LNCaP clone FGC (cell line): ENCODE measurements around the gene KCNIP1.

ENCODE experiments used
- DNase-seq: peaks from one replicate; pipeline ENCODE4 v3.0.0-alpha.2; 2011; ENCODE audit warnings: low read depth
- H3K4me3 ChIP-seq: 2 replicates; pipeline ENCODE4 v1.5.1; 2011; ENCODE audit warnings: mild to moderate bottlenecking, low read depth, low read length, control low read depth
- TF ChIP-seq, protein P1 (sequence below): IDR thresholded peaks from 2 replicates; pipeline ENCODE4 v1.5.1; 2012; ENCODE audit warnings: mild to moderate bottlenecking; ENCODE audit not compliant: control insufficient read depth, insufficient read depth; ENCODE audit errors: extremely low read depth

KCNIP1 gene

DNA sequence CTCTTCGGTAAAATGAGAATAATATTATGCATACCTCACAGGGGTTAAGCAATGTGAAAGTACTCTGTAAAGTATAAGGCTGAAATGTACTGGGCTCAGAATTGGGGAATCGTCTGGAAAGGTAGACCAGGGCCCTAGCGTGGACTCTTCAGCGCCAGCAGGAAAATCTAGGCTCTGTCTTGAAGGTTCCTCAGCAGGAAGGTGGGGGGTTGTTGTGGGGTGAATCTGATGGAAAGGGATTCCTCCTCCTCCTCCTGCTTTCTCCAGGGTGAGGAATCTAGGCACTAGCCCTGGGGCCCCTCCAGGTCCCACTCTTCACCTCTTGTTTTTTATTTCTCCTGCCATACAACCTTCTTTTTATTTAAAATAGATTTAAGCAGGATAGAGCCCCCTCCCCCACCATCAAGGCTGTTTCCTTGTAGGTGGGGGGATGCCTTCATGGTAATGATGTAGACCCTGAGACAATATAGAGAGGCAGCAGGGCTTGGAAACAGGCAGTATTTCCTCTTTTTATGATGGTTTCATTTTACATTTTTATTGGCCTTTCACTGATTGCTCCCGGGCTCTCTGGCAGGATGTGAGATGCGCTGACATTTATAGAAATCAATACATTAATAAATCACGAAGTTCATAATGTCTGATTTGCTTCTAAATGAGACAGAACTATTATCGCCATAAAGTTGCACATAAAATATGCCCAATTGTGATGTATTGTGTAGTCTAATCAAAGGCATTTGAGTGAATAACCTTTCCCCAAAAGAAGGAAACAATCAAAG, 200.8 kb downstream of the KCNIP1 start:
- TF ChIP-seq, protein P1, sequence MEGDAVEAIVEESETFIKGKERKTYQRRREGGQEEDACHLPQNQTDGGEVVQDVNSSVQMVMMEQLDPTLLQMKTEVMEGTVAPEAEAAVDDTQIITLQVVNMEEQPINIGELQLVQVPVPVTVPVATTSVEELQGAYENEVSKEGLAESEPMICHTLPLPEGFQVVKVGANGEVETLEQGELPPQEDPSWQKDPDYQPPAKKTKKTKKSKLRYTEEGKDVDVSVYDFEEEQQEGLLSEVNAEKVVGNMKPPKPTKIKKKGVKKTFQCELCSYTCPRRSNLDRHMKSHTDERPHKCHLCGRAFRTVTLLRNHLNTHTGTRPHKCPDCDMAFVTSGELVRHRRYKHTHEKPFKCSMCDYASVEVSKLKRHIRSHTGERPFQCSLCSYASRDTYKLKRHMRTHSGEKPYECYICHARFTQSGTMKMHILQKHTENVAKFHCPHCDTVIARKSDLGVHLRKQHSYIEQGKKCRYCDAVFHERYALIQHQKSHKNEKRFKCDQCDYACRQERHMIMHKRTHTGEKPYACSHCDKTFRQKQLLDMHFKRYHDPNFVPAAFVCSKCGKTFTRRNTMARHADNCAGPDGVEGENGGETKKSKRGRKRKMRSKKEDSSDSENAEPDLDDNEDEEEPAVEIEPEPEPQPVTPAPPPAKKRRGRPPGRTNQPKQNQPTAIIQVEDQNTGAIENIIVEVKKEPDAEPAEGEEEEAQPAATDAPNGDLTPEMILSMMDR = no peak
- no peak for DNase-seq

DNA sequence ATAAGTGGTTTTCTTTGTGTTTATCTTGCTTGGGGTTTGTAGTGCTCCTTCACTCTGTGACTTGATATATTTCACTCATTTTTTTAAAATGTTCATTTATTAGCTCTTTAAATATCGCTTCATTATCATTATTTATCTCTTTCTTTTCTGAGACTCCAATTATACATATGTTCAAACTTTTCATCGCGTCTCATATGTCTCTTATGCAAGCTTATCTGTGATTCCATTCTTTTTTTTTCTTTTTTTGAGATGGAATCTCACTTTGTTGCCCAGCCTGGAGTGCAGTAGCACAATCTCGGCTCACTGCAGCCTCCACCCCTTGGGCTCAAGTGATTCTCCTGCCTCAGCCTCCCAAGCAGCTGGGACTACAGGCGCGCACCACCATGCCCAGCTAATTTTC, 205.8 kb downstream of the KCNIP1 start:
- H3K4me3 ChIP-seq = no peak overlapping the region
- TF ChIP-seq, protein P1 = no peak
- no peak for DNase-seq

More for the DNA sequence above, 200.8 kb downstream of the KCNIP1 start:
- no peak overlapping the region for H3K4me3 ChIP-seq

DNA sequence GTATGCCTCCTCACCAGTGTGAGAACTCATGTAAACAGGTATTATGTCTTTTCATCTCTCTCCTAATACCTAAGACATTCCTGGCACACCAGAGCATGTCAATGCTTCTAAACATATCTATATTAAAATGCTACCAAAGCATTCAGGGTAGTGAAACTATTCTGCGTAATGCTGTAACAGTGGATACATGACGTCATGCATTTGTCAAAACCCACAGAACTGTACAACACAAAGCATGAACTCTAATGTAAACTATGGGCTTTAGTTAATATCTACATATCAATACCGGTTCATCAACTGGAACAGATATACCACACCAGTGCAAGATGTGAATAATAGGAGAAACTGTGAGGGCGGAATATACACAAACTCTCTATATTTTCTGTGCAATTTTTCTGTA, 207.5 kb downstream of the KCNIP1 start:
- TF ChIP-seq, protein P1 = no peak
- DNase-seq = no peak
- no peak overlapping the region for H3K4me3 ChIP-seq

DNA sequence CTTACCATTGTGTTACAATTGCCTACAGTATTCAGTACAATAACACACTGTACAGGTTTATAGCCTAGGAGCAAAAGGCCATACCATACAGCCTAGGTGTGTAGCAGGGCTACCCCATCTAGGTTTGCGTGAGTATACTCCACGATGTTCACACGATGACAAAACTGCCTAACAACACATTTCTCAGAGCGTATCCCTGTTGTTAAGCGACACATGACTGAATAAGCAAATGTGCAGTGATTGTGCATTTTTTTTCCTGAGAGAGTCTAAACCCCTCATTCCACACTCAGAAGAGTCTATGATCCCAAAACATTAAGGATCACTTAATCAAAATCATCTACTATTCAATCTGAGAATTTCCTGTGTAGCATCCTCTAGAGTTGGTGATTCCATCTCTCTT, 211.3 kb downstream of the KCNIP1 start:
- TF ChIP-seq, protein P1 = no peak

DNA sequence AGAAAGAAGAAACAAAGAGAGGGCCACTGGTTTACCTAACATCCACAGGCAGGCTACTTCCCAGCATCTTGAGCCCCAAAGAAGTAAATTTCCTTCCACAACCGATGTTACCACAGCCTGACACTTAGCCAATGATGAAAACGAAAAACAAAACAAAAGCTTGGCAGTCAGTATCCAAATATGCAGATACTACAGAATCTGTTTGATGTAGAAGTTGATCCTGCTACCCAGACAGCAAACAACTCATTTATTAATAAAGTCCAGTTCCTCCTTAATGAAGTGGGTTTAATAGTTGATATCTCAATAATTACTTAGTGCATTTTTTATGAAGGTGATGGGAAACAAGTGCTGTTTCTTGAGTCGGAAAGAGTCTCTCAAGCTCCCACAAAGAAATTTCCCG, 212.6 kb downstream of the KCNIP1 start:
- no peak overlapping the region for H3K4me3 ChIP-seq
- no peak for DNase-seq
- TF ChIP-seq, protein P1 = no peak

More for the DNA sequence above, 211.3 kb downstream of the KCNIP1 start:
- DNase-seq = no peak
- no peak overlapping the region for H3K4me3 ChIP-seq

DNA sequence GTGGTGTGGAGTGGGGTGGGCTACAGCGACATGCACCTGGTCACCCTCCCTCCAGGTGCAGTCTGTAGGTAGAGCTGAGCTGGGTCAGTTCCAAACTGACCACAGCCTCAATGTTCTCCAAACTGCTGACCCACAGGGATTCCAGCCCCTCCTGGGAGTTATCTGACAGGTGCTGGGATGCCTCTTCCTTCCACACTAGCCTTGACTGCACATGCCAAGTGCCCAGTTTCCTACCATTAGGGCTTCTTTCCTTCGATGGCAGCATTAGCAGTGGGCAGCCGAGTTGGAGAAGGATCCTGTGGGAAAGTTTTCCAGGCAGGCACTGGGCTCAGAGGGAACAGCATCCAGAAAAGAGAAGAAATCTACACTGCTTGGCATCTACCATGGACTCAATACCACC, 215.7 kb downstream of the KCNIP1 start:
- DNase-seq = no peak
- TF ChIP-seq, protein P1 = no peak
- H3K4me3 ChIP-seq = no peak overlapping the region

DNA sequence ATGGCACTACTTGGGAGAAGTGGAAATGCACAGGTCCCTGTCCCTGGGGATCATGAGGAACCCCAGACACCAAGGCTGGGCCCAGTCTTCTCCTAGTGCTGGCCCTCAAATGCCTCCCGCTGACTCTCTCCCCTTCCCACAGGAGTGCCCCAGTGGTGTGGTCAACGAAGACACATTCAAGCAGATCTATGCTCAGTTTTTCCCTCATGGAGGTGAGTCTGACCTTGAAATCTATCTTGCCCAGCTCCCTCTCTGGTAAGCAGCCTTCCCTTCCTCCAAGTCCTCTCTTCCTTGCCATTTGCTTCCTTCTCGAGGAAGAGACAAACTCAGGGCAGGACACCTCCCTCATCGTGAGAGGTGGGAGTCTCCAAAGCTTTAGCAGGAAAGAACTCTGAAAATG, 216.4 kb downstream of the KCNIP1 start:
- DNase-seq = no peak
- TF ChIP-seq, protein P1 = no peak
- no peak overlapping the region for H3K4me3 ChIP-seq
